Tibial nerve (tissue), 3 donors: Measurements from ENCODE around the gene GALNTL6.

ENCODE experiments used
- POLR2A ChIP-seq, 2 donors: fragments of 450-650 bp; IDR thresholded peaks; one replicate each; pipeline ENCODE4 v1.6.1; 2017; ENCODE audit warnings: antibody characterized with exemption in 2 of 2, mild to moderate bottlenecking in 2 of 2, moderate library complexity in 2 of 2
- TF ChIP-seq, protein P1 (sequence below), 5 experiments: fragments of 200-600 bp in 3 of 5; fragments of 450-650 bp in 2 of 5; sonication (generic) in 3 of 5; IDR thresholded peaks; one replicate each; pipeline ENCODE4 v1.5.1; 2016 to 2019; ENCODE audit warnings: antibody characterized with exemption in 5 of 5, mild to moderate bottlenecking in 3 of 5, moderate library complexity in 2 of 5

DNA sequence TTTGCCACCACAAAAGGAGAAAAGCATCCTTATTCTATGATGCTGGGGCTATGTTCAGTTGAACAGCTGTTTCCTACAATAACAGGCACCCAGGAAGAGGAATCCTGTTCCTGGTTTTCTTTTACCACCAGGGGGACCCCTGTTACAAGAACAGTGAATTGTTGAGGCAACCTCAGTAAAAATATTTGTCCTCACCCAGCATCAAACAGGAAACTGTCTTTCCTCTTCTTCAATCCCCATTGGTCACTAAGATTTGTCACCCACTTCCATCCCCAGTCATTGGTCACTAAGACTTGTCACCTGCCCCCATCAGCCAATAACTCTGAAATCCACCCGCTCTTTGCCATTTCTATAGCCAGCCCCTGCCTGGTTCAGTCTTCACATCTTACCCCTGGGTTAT lies 1211.9 kb downstream of the GALNTL6 start:
- TF ChIP-seq, protein P1, sequence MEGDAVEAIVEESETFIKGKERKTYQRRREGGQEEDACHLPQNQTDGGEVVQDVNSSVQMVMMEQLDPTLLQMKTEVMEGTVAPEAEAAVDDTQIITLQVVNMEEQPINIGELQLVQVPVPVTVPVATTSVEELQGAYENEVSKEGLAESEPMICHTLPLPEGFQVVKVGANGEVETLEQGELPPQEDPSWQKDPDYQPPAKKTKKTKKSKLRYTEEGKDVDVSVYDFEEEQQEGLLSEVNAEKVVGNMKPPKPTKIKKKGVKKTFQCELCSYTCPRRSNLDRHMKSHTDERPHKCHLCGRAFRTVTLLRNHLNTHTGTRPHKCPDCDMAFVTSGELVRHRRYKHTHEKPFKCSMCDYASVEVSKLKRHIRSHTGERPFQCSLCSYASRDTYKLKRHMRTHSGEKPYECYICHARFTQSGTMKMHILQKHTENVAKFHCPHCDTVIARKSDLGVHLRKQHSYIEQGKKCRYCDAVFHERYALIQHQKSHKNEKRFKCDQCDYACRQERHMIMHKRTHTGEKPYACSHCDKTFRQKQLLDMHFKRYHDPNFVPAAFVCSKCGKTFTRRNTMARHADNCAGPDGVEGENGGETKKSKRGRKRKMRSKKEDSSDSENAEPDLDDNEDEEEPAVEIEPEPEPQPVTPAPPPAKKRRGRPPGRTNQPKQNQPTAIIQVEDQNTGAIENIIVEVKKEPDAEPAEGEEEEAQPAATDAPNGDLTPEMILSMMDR (IDR thresholded peaks at IDR 0.05), result peak; percentile 47 to 78 (median 56)
- TF ChIP-seq POLR2A (IDR thresholded peaks at IDR 0.05), result no peak
